Small intestine (tissue), 7 donors: ENCODE data around the gene MESD. TPM values are rescaled to one million over a fixed set of nuclear protein-coding genes. Genes with fewer than 3 reads are reported as not detected.
A peak's percentile ranks its signal among the peaks of the same experiment; 100 is the strongest.
"Not testable (repeated sequence)": the region's sequence is repeated elsewhere in the genome, so short reads cannot be mapped to it uniquely, and the experiment has no call there.

Experiments
- DNase-seq, 2 donors: peaks; one replicate each; pipeline versions ENCODE4 v3.0.0 to v3.0.0-alpha.2; 2013
- FAIRE-seq: peaks from 2 replicates; lab custom pipeline; 2012; peaks lifted over from hg19 to GRCh38; lab: Jason Lieb, UNC
- H3K27ac ChIP-seq, 3 donors: one replicate each; pipeline ENCODE4 v1.5.1; 2013; ENCODE audit warnings: low read length in 2 of 3, mild to moderate bottlenecking in 2 of 3, control low read depth in 1 of 3, inconsistent platforms in 1 of 3, low read depth in 1 of 3, moderate library complexity in 1 of 3
- H3K27me3 ChIP-seq, 3 donors: one replicate each; pipeline ENCODE4 v1.6.1; 2013; ENCODE audit warnings: low read length in 3 of 3, inconsistent platforms in 1 of 3; ENCODE audit not compliant: control insufficient read depth in 3 of 3, insufficient read depth in 3 of 3
- H3K36me3 ChIP-seq, 3 donors: one replicate each; pipeline ENCODE4 v1.6.1; 2013; ENCODE audit warnings: low read length in 3 of 3, inconsistent platforms in 1 of 3, low read depth in 1 of 3, mild to moderate bottlenecking in 1 of 3, moderate library complexity in 1 of 3; ENCODE audit not compliant: control insufficient read depth in 3 of 3, insufficient read depth in 2 of 3
- H3K4me1 ChIP-seq, 3 donors: one replicate each; pipeline ENCODE4 v1.6.1; 2013; ENCODE audit warnings: low read length in 2 of 3, inconsistent platforms in 1 of 3, low read depth in 1 of 3, mild to moderate bottlenecking in 1 of 3, moderate library complexity in 1 of 3; ENCODE audit not compliant: control insufficient read depth in 3 of 3, insufficient read depth in 2 of 3
- H3K4me3 ChIP-seq, 3 donors: one replicate each; pipeline ENCODE4 v1.5.1; 2013; ENCODE audit warnings: low read length in 3 of 3, control low read depth in 1 of 3, inconsistent platforms in 1 of 3, low read depth in 1 of 3, mild to moderate bottlenecking in 1 of 3, moderate library complexity in 1 of 3
- H3K9me3 ChIP-seq, 2 donors: one replicate each; pipeline ENCODE4 v1.6.1; 2013; ENCODE audit warnings: low read depth in 1 of 2, low read length in 1 of 2; ENCODE audit not compliant: control insufficient read depth in 2 of 2, insufficient read depth in 1 of 2
- WGBS, 3 donors: extraction: QIAGEN DNeasy Blood & Tissue Kit; methylation state at CpG; one replicate each; pipeline ENCODE4 v1.1.7; 2013; 5-methylcytosine and 5-hydroxymethylcytosine counted together
- polyA plus RNA-seq, 4 donors: library from polyadenylated mRNA; stranded (reverse) in 3 of 4; unstranded in 1 of 4; fragments of 200-250 nt in 3 of 4; fragments of 120-200 nt in 1 of 4; gene quantifications; one replicate each; pipeline versions ENCODE4 v1.2.1 to v1.2.3, GENCODE V29; 2013
- donor health status: healthy with polysubstance abuse.
- donor health status: control.
- donor health status: control.
- donor health status: Bipolar disorder and iron deficiency.
- donor health status: healthy.

The MESD gene
- polyA plus RNA-seq, 4 donors: 4.7 to 33.9 (median 13.6) TPM

DNA sequence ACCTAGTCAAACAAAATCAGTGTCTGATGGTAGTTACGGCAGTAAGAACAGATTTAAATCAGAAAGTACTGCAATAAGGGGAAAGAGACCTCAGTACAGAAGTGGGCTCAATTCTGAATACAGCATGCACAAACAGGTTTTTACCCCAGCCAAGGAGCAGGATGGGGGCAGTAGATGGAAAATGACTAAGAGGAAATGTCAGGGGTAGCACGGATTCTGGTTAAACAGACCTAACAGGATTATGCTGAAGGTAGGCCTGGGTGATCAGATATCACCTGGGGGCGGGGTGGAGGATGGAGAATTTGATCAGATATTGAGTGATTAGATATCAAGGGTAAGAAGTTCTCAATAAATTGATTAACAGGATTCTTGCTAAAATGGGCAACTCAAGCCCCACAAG, 19.0 kb downstream of the MESD start:
- Histone ChIP-seq H3K27me3 (no peaks in the 10 kb centered on the region), H3K27ac (no peak overlapping the region), H3K4me3 (no peak overlapping the region), H3K9me3 (no peaks in the 10 kb centered on the region), H3K4me1 (no peaks in the 10 kb centered on the region), H3K36me3 (peaks cover 0 to 20% (median 0%) of the 10 kb centered on the region in 3 donors)
- DNase-seq (no peak), FAIRE-seq (no peak)
- 89 to 91% (median 89%) methylated on average over 3 of the region's 3 CpGs for WGBS, 3 donors

GRCh38 chr15:80970018-80970657, 19.5 kb downstream of the MESD start:
- Histone ChIP-seq H3K36me3 (peaks cover 0 to 20% (median 0%) of the 10 kb centered on the region in 3 donors), H3K27me3 (no peaks in the 10 kb centered on the region), H3K4me1 (no peaks in the 10 kb centered on the region), H3K4me3 (no peak overlapping the region), H3K27ac (no peak overlapping the region), H3K9me3 (no peaks in the 10 kb centered on the region)
- 55 to 59% (median 56%) methylated on average over 12 of the region's 12 CpGs for WGBS, 3 donors
- FAIRE-seq (no peak), DNase-seq (peak; percentile 63 to 74)

- no peak for FAIRE-seq
- no peak for DNase-seq
- H3K27ac ChIP-seq: no peak overlapping the region
- no peaks in the 10 kb centered on the region for H3K4me1 ChIP-seq
- no peaks in the 10 kb centered on the region for H3K27me3 ChIP-seq
- WGBS, 3 donors: 80 to 96% (median 90%) methylated on average over 7 of the region's 7 CpGs
- H3K4me3 ChIP-seq: no peak overlapping the region
- H3K9me3 ChIP-seq: no peaks in the 10 kb centered on the region
- H3K36me3 ChIP-seq: peaks cover 0 to 20% (median 0%) of the 10 kb centered on the region in 3 donors
Measured at GRCh38 chr15:80969316-80969715, 20.3 kb downstream of the MESD start.

DNA sequence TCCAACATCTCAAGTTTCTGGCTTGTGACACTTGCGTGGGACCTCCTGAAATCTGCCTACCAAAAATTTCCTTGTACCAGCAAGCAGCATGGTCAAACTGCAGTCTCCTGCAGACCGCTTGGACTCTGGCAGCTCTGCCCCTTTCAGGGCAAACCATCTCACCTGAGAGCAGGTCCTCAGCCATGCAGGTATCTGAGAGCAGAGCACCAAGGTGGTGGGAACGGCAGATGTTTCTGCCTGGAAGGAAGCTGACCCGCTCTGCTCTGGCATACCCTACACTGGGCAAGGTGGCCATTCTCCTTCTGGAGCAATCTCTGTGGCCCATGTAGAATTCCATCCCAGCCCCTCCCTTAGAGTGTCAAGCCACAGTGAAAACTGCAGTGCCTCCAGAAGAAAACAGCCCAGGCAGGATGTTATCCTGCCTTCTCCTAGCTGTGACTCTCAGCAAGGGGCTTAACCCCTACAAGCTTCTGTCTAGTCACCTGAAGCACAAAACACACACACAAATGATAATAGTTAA, 21.6 kb downstream of the MESD start:
- Histone ChIP-seq H3K9me3 (no peaks in the 10 kb centered on the region), H3K4me1 (no peaks in the 10 kb centered on the region), H3K4me3 (no peak overlapping the region), H3K27me3 (no peaks in the 10 kb centered on the region), H3K27ac (no peak overlapping the region), H3K36me3 (peaks cover 0 to 15% (median 0%) of the 10 kb centered on the region in 3 donors)
- FAIRE-seq: no peak
- WGBS, 3 donors: 95 to 100% (median 98%) methylated on average over 4 of the region's 4 CpGs
- no peak for DNase-seq

- DNase-seq (no peak), FAIRE-seq (no peak)
Measured at GRCh38 chr15:80967451-80967850, 22.2 kb downstream of the MESD start.

GRCh38 chr15:80966431-80967197, 23.0 kb downstream of the MESD start:
- no peaks in the 10 kb centered on the region for H3K27me3 ChIP-seq
- no peaks in the 10 kb centered on the region for H3K9me3 ChIP-seq
- no peak for DNase-seq
- no peak for FAIRE-seq
- no peak overlapping the region for H3K4me3 ChIP-seq
- no peaks in the 10 kb centered on the region for H3K4me1 ChIP-seq
- 92 to 96% (median 95%) methylated on average over 8 of the region's 8 CpGs for WGBS, 3 donors
- peaks cover 0 to 15% (median 0%) of the 10 kb centered on the region in 3 donors for H3K36me3 ChIP-seq
- no peak overlapping the region for H3K27ac ChIP-seq

More at GRCh38 chr15:80967451-80967850, 22.2 kb downstream of the MESD start:
- H3K9me3 ChIP-seq: no peaks in the 10 kb centered on the region
- peaks cover 0 to 15% (median 0%) of the 10 kb centered on the region in 3 donors for H3K36me3 ChIP-seq
- no peak overlapping the region for H3K4me3 ChIP-seq
- 87 to 95% (median 91%) methylated on average over 3 of the region's 3 CpGs for WGBS, 3 donors
- H3K27ac ChIP-seq: no peak overlapping the region
- H3K27me3 ChIP-seq: no peaks in the 10 kb centered on the region
- H3K4me1 ChIP-seq: no peaks in the 10 kb centered on the region

GRCh38 chr15:80965454-80965853, 24.2 kb downstream of the MESD start:
- not testable (repeated sequence) for H3K27ac ChIP-seq, H3K9me3 ChIP-seq, H3K4me3 ChIP-seq, H3K27me3 ChIP-seq, DNase-seq, FAIRE-seq, H3K4me1 ChIP-seq
- peaks cover 0 to 15% (median 0%) of the 10 kb centered on the region in 3 donors for H3K36me3 ChIP-seq

DNA sequence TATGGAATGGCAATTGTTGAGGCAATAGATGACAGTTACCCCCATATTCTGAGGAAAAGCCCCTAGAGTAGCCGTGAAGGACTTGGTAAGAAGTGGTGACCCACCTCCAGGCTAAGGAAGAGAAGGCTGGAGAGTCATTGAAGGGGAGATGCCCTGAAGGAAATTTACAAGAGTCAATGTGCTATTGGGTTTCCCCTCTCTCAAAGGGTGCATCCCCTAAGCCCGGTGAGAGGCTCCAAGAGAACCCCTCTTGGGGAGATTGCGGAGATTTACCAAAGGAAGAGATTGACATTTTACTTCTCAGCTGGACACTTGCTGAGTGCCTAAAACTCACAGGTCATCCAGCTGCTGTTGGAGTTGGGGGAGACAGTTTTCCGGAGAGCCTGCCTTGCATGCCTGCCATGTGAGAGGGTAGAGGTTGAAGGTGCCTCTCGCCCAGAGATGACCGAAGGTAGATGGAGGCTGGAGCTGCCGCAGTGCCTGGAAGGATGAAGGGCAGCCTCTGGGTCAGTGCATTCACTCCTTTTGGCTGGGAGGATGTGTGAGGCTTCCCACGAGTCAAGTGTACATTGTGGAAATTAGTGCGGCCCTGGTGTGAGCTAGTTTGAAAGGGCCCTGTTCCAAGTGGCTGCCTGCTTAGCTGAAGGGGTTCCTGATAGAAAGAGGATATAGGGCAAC, 30.7 kb downstream of the MESD start:
- no peak for FAIRE-seq
- no peak overlapping the region for H3K4me3 ChIP-seq

More for the DNA sequence above, 30.7 kb downstream of the MESD start:
- Histone ChIP-seq H3K4me1 (no peaks in the 10 kb centered on the region), H3K27me3 (no peaks in the 10 kb centered on the region), H3K27ac (no peak overlapping the region), H3K36me3 (peaks cover 0 to 19% (median 0%) of the 10 kb centered on the region in 3 donors), H3K9me3 (no peaks in the 10 kb centered on the region)
- 96 to 98% (median 96%) methylated on average over 9 of the region's 9 CpGs for WGBS, 3 donors
- no peak for DNase-seq
